ENCODE measurements around the gene REEP5. TPM values are rescaled to one million over a fixed set of nuclear protein-coding genes. Genes with fewer than 3 reads are reported as not detected.

The REEP5 gene
- total and polyA plus RNA-seq, 4 donors: 41.5 to 182 (median 44.0) TPM

- TF ChIP-seq ATF3 (IDR thresholded peaks at IDR 0.05): no peak
Observed at GRCh38 chr5:112930082-112930344, 8.0 kb upstream of the REEP5 start (continued).

- Histone ChIP-seq H3K27ac (ENCODE audit: low read depth in 1 of 2, low read length in 2 of 2) (no peak overlapping the region), H3K9ac (ENCODE audit: low read depth in 1 of 2, low read length in 2 of 2) (no peak overlapping the region), H3K9me3 (ENCODE audit: control insufficient read depth in 4 of 4, low read length in 3 of 4) (no peaks in the 10 kb centered on the region), H3K4me3 (ENCODE audit: low read depth in 1 of 3, low read length in 3 of 3) (no peak overlapping the region), H3K4me1 (ENCODE audit: control insufficient read depth in 4 of 4, insufficient read depth in 4 of 4, low read length in 3 of 4) (peaks cover 0 to 1% (median 0%) of the 10 kb centered on the region in 4 donors), H3K27me3 (ENCODE audit: control insufficient read depth in 4 of 4, insufficient read depth in 4 of 4, low read length in 3 of 4) (no peaks in the 10 kb centered on the region), H3K36me3 (ENCODE audit: control insufficient read depth in 4 of 4, insufficient read depth in 3 of 4, low read depth in 1 of 4, low read length in 3 of 4) (no peaks in the 10 kb centered on the region)
- DNase-seq (ENCODE audit: low spot score): no peak
- WGBS: 90% methylated on average over 4 of the region's 4 CpGs
- no peak for TF ChIP-seq ZBTB33 (IDR thresholded peaks at IDR 0.05)
- TF ChIP-seq RAD21 (IDR thresholded peaks at IDR 0.05): no peak
- TF ChIP-seq SP1 (IDR thresholded peaks at IDR 0.05): no peak
- no peak for TF ChIP-seq GABPA (IDR thresholded peaks at IDR 0.05 in 1 of 2, conservative IDR thresholded peaks at IDR 0.05 in 1 of 2)
- no peak for TF ChIP-seq TAF1 (conservative IDR thresholded peaks at IDR 0.05)
- TF ChIP-seq YY1 (IDR thresholded peaks at IDR 0.05): no peak
- no peak for TF ChIP-seq FOXA1 (IDR thresholded peaks at IDR 0.05)
- TF ChIP-seq JUND (IDR thresholded peaks at IDR 0.05): no peak
- TF ChIP-seq RXRA (IDR thresholded peaks at IDR 0.05): no peak
- no peak for TF ChIP-seq HNF4G (IDR thresholded peaks at IDR 0.05)
- no peak for TF ChIP-seq ATF3 (IDR thresholded peaks at IDR 0.05)
- no peak for TF ChIP-seq HNF4A (conservative IDR thresholded peaks at IDR 0.05)
- no peak for TF ChIP-seq NR2F2 (IDR thresholded peaks at IDR 0.05)
- TF ChIP-seq EGR1 (IDR thresholded peaks at IDR 0.05; ENCODE audit: low read depth in 2 of 2): no peak
- TF ChIP-seq MAX (IDR thresholded peaks at IDR 0.05): no peak
Observed at GRCh38 chr5:112929336-112930081, 7.5 kb upstream of the REEP5 start.

GRCh38 chr5:112923988-112924387 is 2.0 kb upstream of the REEP5 start:
- H3K4me1 ChIP-seq (ENCODE audit: control insufficient read depth in 4 of 4, insufficient read depth in 4 of 4, low read length in 3 of 4): peaks cover 1 to 13% (median 11%) of the 10 kb centered on the region in 4 donors
- H3K9ac ChIP-seq (ENCODE audit: low read depth in 1 of 2, low read length in 2 of 2): no peak overlapping the region
- no peak overlapping the region for H3K27ac ChIP-seq (ENCODE audit: low read depth in 1 of 2, low read length in 2 of 2)
- TF ChIP-seq CTCF (IDR thresholded peaks at IDR 0.05; ENCODE audit: low read depth, low read length, missing input control): no peak
- TF ChIP-seq NR2F2 (IDR thresholded peaks at IDR 0.05): no peak
- no peak for TF ChIP-seq ATF3 (IDR thresholded peaks at IDR 0.05)
- no peak for TF ChIP-seq JUND (IDR thresholded peaks at IDR 0.05)
- no peak for TF ChIP-seq RAD21 (IDR thresholded peaks at IDR 0.05)
- TF ChIP-seq GABPA (IDR thresholded peaks at IDR 0.05 in 1 of 2, conservative IDR thresholded peaks at IDR 0.05 in 1 of 2): no peak
- no peak for TF ChIP-seq FOXA2 (IDR thresholded peaks at IDR 0.05)
- no peak for TF ChIP-seq FOXA1 (IDR thresholded peaks at IDR 0.05)
- TF ChIP-seq ZBTB33 (IDR thresholded peaks at IDR 0.05): no peak
- TF ChIP-seq REST (IDR thresholded peaks at IDR 0.05): no peak
- no peaks in the 10 kb centered on the region for H3K9me3 ChIP-seq (ENCODE audit: control insufficient read depth in 4 of 4, low read length in 3 of 4)
- H3K27me3 ChIP-seq (ENCODE audit: control insufficient read depth in 4 of 4, insufficient read depth in 4 of 4, low read length in 3 of 4): no peaks in the 10 kb centered on the region
- H3K36me3 ChIP-seq (ENCODE audit: control insufficient read depth in 4 of 4, insufficient read depth in 3 of 4, low read depth in 1 of 4, low read length in 3 of 4): peaks cover 0 to 3% (median 0%) of the 10 kb centered on the region in 4 donors
- DNase-seq (ENCODE audit: low spot score): no peak
- WGBS: 83% methylated on average over 6 of the region's 6 CpGs
- H3K4me3 ChIP-seq (ENCODE audit: low read depth in 1 of 3, low read length in 3 of 3): no peak overlapping the region
